ENCODE data around the gene NEO1. TPM values are rescaled to one million over a fixed set of nuclear protein-coding genes. Genes with fewer than 3 reads are reported as not detected.

The NEO1 gene
- total RNA-seq, 4 donors from 2014 or later: 74.0 to 117 (median 107) TPM

- no peaks in the 10 kb centered on the region for H3K36me3 ChIP-seq
- no peaks in the 10 kb centered on the region for H3K4me1 ChIP-seq
- no peak overlapping the region for H3K4me3 ChIP-seq
- H3K27ac ChIP-seq: no peak overlapping the region
- H3K27me3 ChIP-seq: peaks cover 35% of the 10 kb centered on the region
- TF ChIP-seq CTCF (IDR thresholded peaks at IDR 0.05) (no peak), POLR2AphosphoS5 (IDR thresholded peaks at IDR 0.05) (no peak), POLR2A (IDR thresholded peaks at IDR 0.05) (no peak), EP300 (IDR thresholded peaks at IDR 0.05) (no peak)
- 60% methylated on average over 11 of the region's 29 CpGs for WGBS
- H3K9me3 ChIP-seq: no peaks in the 10 kb centered on the region
- peak in 1 of 2 donors; percentile 40 for DNase-seq (ENCODE audit: low spot score in 2 of 2)
Measured at GRCh38 chr15:73325191-73325861, 273.1 kb downstream of the NEO1 start.

GRCh38 chr15:73326157-73326556 lies 273.9 kb downstream of the NEO1 start:
- 48% methylated on average over 4 of the region's 4 CpGs for WGBS
- Histone ChIP-seq H3K27ac (no peak overlapping the region), H3K4me1 (no peaks in the 10 kb centered on the region), H3K27me3 (peaks cover 30% of the 10 kb centered on the region), H3K36me3 (no peaks in the 10 kb centered on the region), H3K4me3 (no peak overlapping the region), H3K9me3 (no peaks in the 10 kb centered on the region)
- peak in 1 of 2 donors; percentile 8 for DNase-seq (ENCODE audit: low spot score in 2 of 2)
- no peak for TF ChIP-seq CTCF (IDR thresholded peaks at IDR 0.05)
- no peak for TF ChIP-seq POLR2AphosphoS5 (IDR thresholded peaks at IDR 0.05)
- no peak for TF ChIP-seq POLR2A (IDR thresholded peaks at IDR 0.05)
- no peak for TF ChIP-seq EP300 (IDR thresholded peaks at IDR 0.05)

- Histone ChIP-seq H3K4me1 (no peaks in the 10 kb centered on the region), H3K4me3 (no peak overlapping the region), H3K36me3 (no peaks in the 10 kb centered on the region), H3K27ac (no peak overlapping the region), H3K27me3 (peaks cover 13% of the 10 kb centered on the region), H3K9me3 (no peaks in the 10 kb centered on the region)
- peak in 1 of 2 donors; percentile 24 for DNase-seq (ENCODE audit: low spot score in 2 of 2)
- WGBS: 84% methylated on average over 11 of the region's 12 CpGs
- TF ChIP-seq POLR2AphosphoS5 (IDR thresholded peaks at IDR 0.05) (no peak), POLR2A (IDR thresholded peaks at IDR 0.05) (no peak), CTCF (IDR thresholded peaks at IDR 0.05) (no peak), EP300 (IDR thresholded peaks at IDR 0.05) (no peak)
Measured at GRCh38 chr15:73328149-73328820, 276.0 kb downstream of the NEO1 start.

GRCh38 chr15:73328981-73329380 lies 276.7 kb downstream of the NEO1 start:
- 77% methylated on average over 10 of the region's 10 CpGs for WGBS
- no peaks in the 10 kb centered on the region for H3K9me3 ChIP-seq
- peaks cover 13% of the 10 kb centered on the region for H3K27me3 ChIP-seq
- DNase-seq (ENCODE audit: low spot score in 2 of 2): no peak
- H3K27ac ChIP-seq: no peak overlapping the region
- no peaks in the 10 kb centered on the region for H3K36me3 ChIP-seq
- H3K4me1 ChIP-seq: no peaks in the 10 kb centered on the region
- H3K4me3 ChIP-seq: no peak overlapping the region
- TF ChIP-seq EP300 (IDR thresholded peaks at IDR 0.05) (no peak), POLR2A (IDR thresholded peaks at IDR 0.05) (no peak), CTCF (IDR thresholded peaks at IDR 0.05) (no peak), POLR2AphosphoS5 (IDR thresholded peaks at IDR 0.05) (no peak)

- peaks cover 10% of the 10 kb centered on the region for H3K27me3 ChIP-seq
- TF ChIP-seq CTCF (IDR thresholded peaks at IDR 0.05) (no peak), POLR2A (IDR thresholded peaks at IDR 0.05) (no peak), POLR2AphosphoS5 (IDR thresholded peaks at IDR 0.05) (no peak), EP300 (IDR thresholded peaks at IDR 0.05) (no peak)
- no peaks in the 10 kb centered on the region for H3K4me1 ChIP-seq
- H3K9me3 ChIP-seq: no peaks in the 10 kb centered on the region
- H3K4me3 ChIP-seq: no peak overlapping the region
- no peaks in the 10 kb centered on the region for H3K36me3 ChIP-seq
- WGBS: 82% methylated on average over 11 of the region's 21 CpGs
- DNase-seq (ENCODE audit: low spot score in 2 of 2): no peak
- no peak overlapping the region for H3K27ac ChIP-seq
Measured at GRCh38 chr15:73329501-73330200, 277.4 kb downstream of the NEO1 start.
